Measurements from ENCODE around the gene CCT4. TPM values are rescaled to one million over a fixed set of nuclear protein-coding genes. Genes with fewer than 3 reads are reported as not detected.
"Not testable (repeated sequence)": the region's sequence is repeated elsewhere in the genome, so short reads cannot be mapped to it uniquely, and the experiment has no call there.

CCT4 gene
- total and polyA plus RNA-seq, 7 experiments from 2014 or later, result 84.2 to 177 (median 103) TPM

- peak overlapping the region in 9 of 10 donors; percentile 85 to 100 (median 99) for H3K4me3 Mint-ChIP-seq
- Histone ChIP-seq H3K27ac (ENCODE audit: low read depth, low read length) (peak overlapping the region; percentile 98), H3K4me1 (ENCODE audit: control insufficient read depth in 2 of 2, insufficient read depth in 2 of 2, low read length in 2 of 2) (peaks cover 15 to 17% of the 10 kb centered on the region in 2 donors), H3K9me3 (ENCODE audit: control insufficient read depth in 2 of 3, low read length in 3 of 3) (no peaks in the 10 kb centered on the region), H3K36me3 (ENCODE audit: control insufficient read depth in 2 of 3, insufficient read depth in 3 of 3, low read length in 3 of 3) (peaks cover 0 to 46% (median 20%) of the 10 kb centered on the region in 3 experiments), H3K4me3 (ENCODE audit: low read length) (no peak overlapping the region), H3K27me3 (ENCODE audit: control insufficient read depth in 2 of 2, insufficient read depth in 2 of 2, low read length in 2 of 2) (no peaks in the 10 kb centered on the region)
- H3K27me3 Mint-ChIP-seq, result no peaks in the 10 kb centered on the region
- CTCF ChIA-PET, result no interaction called here
- intact Hi-C loops (cut with micrococcal nuclease), result loop anchor here (5.0 to 10.0 kb wide), 5 partner anchors 411 to 1956 kb away; partner anchors contain the start of genes REL (in 1 of the 2), SANBR (in 1 of the 2), UGP2 (in 1 of the 2) and USP34 (in 1 of the 2)
- peaks cover 0 to 21% (median 7%) of the 10 kb centered on the region in 5 donors for H3K36me3 Mint-ChIP-seq
- peaks cover 11 to 34% (median 29%) of the 10 kb centered on the region in 7 donors for H3K4me1 Mint-ChIP-seq
- peak overlapping the region in 8 of 9 donors; percentile 5 to 100 (median 98) for H3K27ac Mint-ChIP-seq
- POLR2A ChIA-PET, result interaction anchor here (0.6 to 2.7 kb wide), 3 partner anchors 11 to 32 kb away, joined by 9 to 11 read pairs (median 9); partner anchors contain the start of genes COMMD1 and FAM161A
- DNase-seq (no peak), ATAC-seq (no peak)
- H3K9me3 Mint-ChIP-seq, result peaks cover 0 to 8% (median 0%) of the 10 kb centered on the region in 11 donors
Measured at GRCh38 chr2:61885896-61886603, 2.4 kb downstream of the CCT4 start.

DNA sequence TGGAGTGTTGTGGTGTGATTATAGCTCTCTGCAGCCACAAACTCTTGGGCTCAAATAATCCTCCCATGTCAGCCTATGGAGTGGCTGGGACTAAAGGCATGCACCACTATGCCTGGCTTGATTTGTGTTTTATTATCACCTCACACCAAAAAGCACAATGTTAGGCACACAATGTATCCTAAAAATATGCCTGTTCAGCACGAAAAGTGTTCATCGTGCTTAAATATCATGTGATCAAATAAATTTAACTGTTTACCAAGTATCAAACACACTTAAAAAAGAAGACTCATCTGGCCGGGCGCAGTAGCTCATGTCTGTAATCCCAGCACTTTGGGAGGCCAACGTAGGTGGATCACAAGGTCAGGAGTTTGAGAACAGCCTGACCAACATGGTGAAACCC is 5.6 kb downstream of the CCT4 start:
- peaks cover 15 to 17% of the 10 kb centered on the region in 2 donors for H3K4me1 ChIP-seq (ENCODE audit: control insufficient read depth in 2 of 2, insufficient read depth in 2 of 2, low read length in 2 of 2)
- Mint-ChIP-seq H3K9me3 (peaks cover 0 to under 1% (median 0%) of the 10 kb centered on the region in 11 donors), H3K27me3 (no peaks in the 10 kb centered on the region), H3K4me1 (peaks cover 11 to 28% (median 23%) of the 10 kb centered on the region in 7 donors), H3K36me3 (peaks cover 0 to 33% (median 16%) of the 10 kb centered on the region in 5 donors), H3K4me3 (no peak overlapping the region), H3K27ac (peak overlapping the region in 1 of 9 donors; percentile 74)
- H3K9me3 ChIP-seq (ENCODE audit: control insufficient read depth in 2 of 3, low read length in 3 of 3), result no peaks in the 10 kb centered on the region
- H3K27ac ChIP-seq (ENCODE audit: low read depth, low read length), result no peak overlapping the region
- no peak overlapping the region for H3K4me3 ChIP-seq (ENCODE audit: low read length)
- H3K36me3 ChIP-seq (ENCODE audit: control insufficient read depth in 2 of 3, insufficient read depth in 3 of 3, low read length in 3 of 3), result peaks cover 4 to 69% (median 35%) of the 10 kb centered on the region in 3 experiments
- ATAC-seq (no peak), DNase-seq (no peak)
- CTCF ChIA-PET, result no interaction called here
- H3K27me3 ChIP-seq (ENCODE audit: control insufficient read depth in 2 of 2, insufficient read depth in 2 of 2, low read length in 2 of 2), result no peaks in the 10 kb centered on the region
- intact Hi-C loops (cut with micrococcal nuclease), result loop anchor here (10.0 kb wide), 3 partner anchors 408 to 818 kb away; partner anchors contain the start of genes SANBR (in 1 of the 2) and USP34 (in 1 of the 2)
- POLR2A ChIA-PET, result interaction anchor here (1.2 kb wide), 1 partner anchor 23 kb away, joined by 4 read pairs; the partner anchor contains the start of gene COMMD1

DNA sequence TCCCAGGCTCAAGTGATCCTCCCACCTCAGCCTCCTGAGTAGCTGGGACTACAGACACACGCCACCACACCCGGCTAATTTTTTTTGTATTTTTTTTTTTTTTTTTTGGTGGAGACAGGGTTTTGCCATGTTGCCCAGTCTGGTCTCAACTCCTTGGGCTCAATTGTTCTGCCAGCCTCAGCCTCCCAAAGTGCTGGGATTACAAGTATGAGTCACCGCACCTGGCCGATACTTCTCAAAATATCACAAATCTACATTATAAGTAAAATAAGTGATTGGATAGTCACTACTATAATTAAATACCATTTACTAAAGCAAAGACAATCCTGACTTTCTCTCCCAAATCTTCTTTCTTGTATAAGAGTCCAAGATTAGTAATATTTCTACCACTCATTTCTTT is 9.1 kb downstream of the CCT4 start:
- DNase-seq; intact Hi-C loops (cut with micrococcal nuclease); H3K4me1 Mint-ChIP-seq; H3K4me3 Mint-ChIP-seq; CTCF ChIA-PET; H3K9me3 ChIP-seq (ENCODE audit: control insufficient read depth in 2 of 3, low read length in 3 of 3); POLR2A ChIA-PET; H3K9me3 Mint-ChIP-seq; ATAC-seq; H3K27ac ChIP-seq (ENCODE audit: low read depth, low read length); H3K4me3 ChIP-seq (ENCODE audit: low read length); H3K4me1 ChIP-seq (ENCODE audit: control insufficient read depth in 2 of 2, insufficient read depth in 2 of 2, low read length in 2 of 2); H3K27me3 Mint-ChIP-seq; H3K27me3 ChIP-seq (ENCODE audit: control insufficient read depth in 2 of 2, insufficient read depth in 2 of 2, low read length in 2 of 2): not testable (repeated sequence)
- H3K36me3 ChIP-seq (ENCODE audit: control insufficient read depth in 2 of 3, insufficient read depth in 3 of 3, low read length in 3 of 3), result peaks cover 4 to 91% (median 51%) of the 10 kb centered on the region in 3 experiments
- Mint-ChIP-seq H3K36me3 (peaks cover 4 to 35% (median 23%) of the 10 kb centered on the region in 5 donors), H3K27ac (peak overlapping the region in 1 of 9 donors; percentile 25)

DNA sequence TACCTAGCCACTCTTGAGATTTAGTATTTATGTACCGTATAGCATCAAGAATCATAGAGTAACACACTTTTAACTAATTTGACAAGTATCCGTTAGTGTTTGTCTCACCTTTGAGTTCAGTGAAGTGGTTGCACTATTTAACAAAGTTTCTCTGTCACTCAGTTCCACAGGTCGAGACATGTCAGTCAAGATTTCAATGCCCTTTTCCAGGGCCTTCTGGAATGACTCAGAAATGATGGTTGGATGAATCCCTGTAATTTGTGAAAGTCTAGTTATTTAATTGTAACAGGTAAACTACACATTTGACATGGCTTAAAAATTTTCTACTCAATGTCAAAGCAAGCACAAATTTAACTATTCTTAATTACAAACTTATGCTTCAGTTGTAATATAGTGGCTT is 9.7 kb downstream of the CCT4 start:
- CTCF ChIA-PET, result no interaction called here
- Histone ChIP-seq H3K36me3 (ENCODE audit: control insufficient read depth in 2 of 3, insufficient read depth in 3 of 3, low read length in 3 of 3) (peaks cover 4 to 92% (median 46%) of the 10 kb centered on the region in 3 experiments), H3K27ac (ENCODE audit: low read depth, low read length) (no peak overlapping the region), H3K9me3 (ENCODE audit: control insufficient read depth in 2 of 3, low read length in 3 of 3) (no peaks in the 10 kb centered on the region), H3K4me3 (ENCODE audit: low read length) (no peak overlapping the region), H3K27me3 (ENCODE audit: control insufficient read depth in 2 of 2, insufficient read depth in 2 of 2, low read length in 2 of 2) (no peaks in the 10 kb centered on the region), H3K4me1 (ENCODE audit: control insufficient read depth in 2 of 2, insufficient read depth in 2 of 2, low read length in 2 of 2) (no peaks in the 10 kb centered on the region)
- Mint-ChIP-seq H3K4me3 (no peak overlapping the region), H3K27ac (no peak overlapping the region), H3K27me3 (no peaks in the 10 kb centered on the region), H3K9me3 (no peaks in the 10 kb centered on the region), H3K4me1 (peaks cover 0 to 3% (median 0%) of the 10 kb centered on the region in 7 donors), H3K36me3 (peaks cover 4 to 39% (median 26%) of the 10 kb centered on the region in 5 donors)
- DNase-seq (no peak), ATAC-seq (no peak)
- POLR2A ChIA-PET, result no interaction called here
- intact Hi-C loops (cut with micrococcal nuclease), result no loop called here

GRCh38 chr2:61877571-61878245 is 10.7 kb downstream of the CCT4 start:
- peak overlapping the region in 2 of 9 donors; percentile 18 to 45 for H3K27ac Mint-ChIP-seq
- Histone ChIP-seq H3K9me3 (ENCODE audit: control insufficient read depth in 2 of 3, low read length in 3 of 3) (no peaks in the 10 kb centered on the region), H3K4me1 (ENCODE audit: control insufficient read depth in 2 of 2, insufficient read depth in 2 of 2, low read length in 2 of 2) (no peaks in the 10 kb centered on the region), H3K27me3 (ENCODE audit: control insufficient read depth in 2 of 2, insufficient read depth in 2 of 2, low read length in 2 of 2) (no peaks in the 10 kb centered on the region), H3K4me3 (ENCODE audit: low read length) (no peak overlapping the region), H3K27ac (ENCODE audit: low read depth, low read length) (no peak overlapping the region), H3K36me3 (ENCODE audit: control insufficient read depth in 2 of 3, insufficient read depth in 3 of 3, low read length in 3 of 3) (peaks cover 4 to 89% (median 41%) of the 10 kb centered on the region in 3 experiments)
- no peak for DNase-seq
- no peak for ATAC-seq
- H3K4me3 Mint-ChIP-seq, result no peak overlapping the region
- ChIA-PET CTCF (no interaction called here), POLR2A (no interaction called here)
- no peaks in the 10 kb centered on the region for H3K27me3 Mint-ChIP-seq
- peaks cover 4 to 39% (median 25%) of the 10 kb centered on the region in 5 donors for H3K36me3 Mint-ChIP-seq
- intact Hi-C loops (cut with micrococcal nuclease), result no loop called here
- H3K4me1 Mint-ChIP-seq, result peaks cover 0 to 2% (median 0%) of the 10 kb centered on the region in 7 donors
- H3K9me3 Mint-ChIP-seq, result no peaks in the 10 kb centered on the region

DNA sequence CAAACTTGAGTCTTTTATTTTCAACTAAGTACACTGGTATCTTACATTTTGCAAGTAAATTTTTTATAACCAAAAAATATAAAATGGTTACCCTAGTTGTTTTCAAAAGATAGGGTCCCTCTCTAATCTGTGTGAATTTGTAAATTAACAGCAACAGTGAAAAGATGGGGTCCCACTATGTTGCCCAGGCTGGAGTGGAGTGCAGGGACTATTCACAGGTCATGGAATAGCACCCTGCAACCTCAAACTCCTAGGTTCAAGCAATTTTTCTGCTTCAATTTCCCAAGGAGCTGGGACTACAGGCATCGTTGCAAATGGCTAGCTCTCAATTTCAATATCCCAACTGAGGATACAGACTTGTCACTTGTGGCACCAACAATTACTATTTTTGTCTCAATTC is 12.1 kb downstream of the CCT4 start:
- no peak overlapping the region for H3K27ac ChIP-seq (ENCODE audit: low read depth, low read length)
- no peak for ATAC-seq
- peaks cover 0 to 2% (median 0%) of the 10 kb centered on the region in 7 donors for H3K4me1 Mint-ChIP-seq
- peaks cover 4 to 88% (median 45%) of the 10 kb centered on the region in 3 experiments for H3K36me3 ChIP-seq (ENCODE audit: control insufficient read depth in 2 of 3, insufficient read depth in 3 of 3, low read length in 3 of 3)
- CTCF ChIA-PET, result no interaction called here
- no peaks in the 10 kb centered on the region for H3K4me1 ChIP-seq (ENCODE audit: control insufficient read depth in 2 of 2, insufficient read depth in 2 of 2, low read length in 2 of 2)
- POLR2A ChIA-PET, result no interaction called here
- DNase-seq, result no peak
- intact Hi-C loops (cut with micrococcal nuclease), result no loop called here
- no peaks in the 10 kb centered on the region for H3K9me3 Mint-ChIP-seq
- peaks cover 4 to 43% (median 31%) of the 10 kb centered on the region in 5 donors for H3K36me3 Mint-ChIP-seq
- no peaks in the 10 kb centered on the region for H3K27me3 Mint-ChIP-seq
- H3K27ac Mint-ChIP-seq, result no peak overlapping the region
- H3K9me3 ChIP-seq (ENCODE audit: control insufficient read depth in 2 of 3, low read length in 3 of 3), result no peaks in the 10 kb centered on the region
- no peaks in the 10 kb centered on the region for H3K27me3 ChIP-seq (ENCODE audit: control insufficient read depth in 2 of 2, insufficient read depth in 2 of 2, low read length in 2 of 2)
- no peak overlapping the region for H3K4me3 Mint-ChIP-seq
- no peak overlapping the region for H3K4me3 ChIP-seq (ENCODE audit: low read length)

All from naive thymus-derived CD4-positive, alpha-beta T cell (primary cell).